ENCODE measurements around the gene EVC2.

- TF ChIP-seq CTCF (IDR thresholded peaks at IDR 0.05): no peak
- no peak for TF ChIP-seq POLR2AphosphoS5 (IDR thresholded peaks at IDR 0.05)
- TF ChIP-seq POLR2A (IDR thresholded peaks at IDR 0.05): no peak
- TF ChIP-seq EP300 (IDR thresholded peaks at IDR 0.05; ENCODE audit: low read depth): no peak
These were observed 164.7 kb downstream of the EVC2 start for GRCh38 chr4:5543681-5544080.
